AG04449 (cell line): ENCODE data around the gene RARG.

ENCODE experiments used
- CTCF ChIA-PET: fragments of 350-600 bp; formaldehyde crosslinking; extraction: SDS; loops from one replicate; lab custom pipeline; 2021; ENCODE audit warnings: antibody characterized with exemption; lab: Yijun Ruan, JAX
- POLR2A ChIA-PET: fragments of 400-600, 350-600 bp; formaldehyde crosslinking; extraction: SDS; loops from one replicate; lab custom pipeline; 2020; ENCODE audit warnings: antibody characterized with exemption, inconsistent platforms; lab: Yijun Ruan, JAX
- DNase-seq: peaks from one replicate; pipeline ENCODE4 v3.0.0-alpha.2; 2010; ENCODE audit warnings: low read depth, low spot score
- H3K4me3 ChIP-seq: 2 replicates; pipeline ENCODE4 v1.5.1; 2011; ENCODE audit warnings: low read depth, mild to moderate bottlenecking, control low read depth, low read length
- TF ChIP-seq, protein P1 (sequence below): IDR thresholded peaks from one replicate; pipeline ENCODE4 v1.5.1; 2011; ENCODE audit warnings: mild to moderate bottlenecking, moderate library complexity, low read length, control low read depth, inconsistent platforms; ENCODE audit not compliant: insufficient read depth; ENCODE audit errors: missing control alignments

Gene RARG

DNA sequence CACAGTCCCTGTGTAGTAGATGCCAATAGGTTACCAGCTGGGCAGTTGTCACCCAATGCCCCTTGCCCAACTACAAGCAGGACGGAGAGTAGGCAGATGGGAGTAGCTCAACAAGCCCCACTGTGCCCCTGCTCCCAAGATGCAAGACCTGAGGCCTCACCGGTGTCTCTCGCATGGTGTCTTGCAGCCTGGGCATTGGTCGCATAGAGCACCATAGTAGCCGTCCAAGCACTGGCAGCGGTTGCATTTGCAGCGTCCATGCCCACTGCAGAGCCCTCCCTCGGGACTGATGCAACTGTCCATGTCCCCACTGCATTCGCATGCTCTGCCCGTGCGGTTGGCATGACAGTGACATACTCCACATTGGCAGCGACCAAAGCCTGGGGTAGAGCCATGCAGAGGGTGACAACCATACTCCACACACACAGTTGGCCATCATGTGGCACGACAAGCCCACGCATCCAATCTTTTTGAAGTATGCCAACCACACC is 39.4 kb downstream of the RARG start:
- CTCF ChIA-PET: interaction anchor here (1.0 to 9.6 kb wide), 6 partner anchors 11 to 126 kb away, joined by 3 to 108 read pairs (median 8); partner anchors contain the start of gene CSAD
- POLR2A ChIA-PET: no interaction called here
- TF ChIP-seq, protein P1, sequence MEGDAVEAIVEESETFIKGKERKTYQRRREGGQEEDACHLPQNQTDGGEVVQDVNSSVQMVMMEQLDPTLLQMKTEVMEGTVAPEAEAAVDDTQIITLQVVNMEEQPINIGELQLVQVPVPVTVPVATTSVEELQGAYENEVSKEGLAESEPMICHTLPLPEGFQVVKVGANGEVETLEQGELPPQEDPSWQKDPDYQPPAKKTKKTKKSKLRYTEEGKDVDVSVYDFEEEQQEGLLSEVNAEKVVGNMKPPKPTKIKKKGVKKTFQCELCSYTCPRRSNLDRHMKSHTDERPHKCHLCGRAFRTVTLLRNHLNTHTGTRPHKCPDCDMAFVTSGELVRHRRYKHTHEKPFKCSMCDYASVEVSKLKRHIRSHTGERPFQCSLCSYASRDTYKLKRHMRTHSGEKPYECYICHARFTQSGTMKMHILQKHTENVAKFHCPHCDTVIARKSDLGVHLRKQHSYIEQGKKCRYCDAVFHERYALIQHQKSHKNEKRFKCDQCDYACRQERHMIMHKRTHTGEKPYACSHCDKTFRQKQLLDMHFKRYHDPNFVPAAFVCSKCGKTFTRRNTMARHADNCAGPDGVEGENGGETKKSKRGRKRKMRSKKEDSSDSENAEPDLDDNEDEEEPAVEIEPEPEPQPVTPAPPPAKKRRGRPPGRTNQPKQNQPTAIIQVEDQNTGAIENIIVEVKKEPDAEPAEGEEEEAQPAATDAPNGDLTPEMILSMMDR: no peak
- no peak overlapping the region for H3K4me3 ChIP-seq
- DNase-seq: no peak

DNA sequence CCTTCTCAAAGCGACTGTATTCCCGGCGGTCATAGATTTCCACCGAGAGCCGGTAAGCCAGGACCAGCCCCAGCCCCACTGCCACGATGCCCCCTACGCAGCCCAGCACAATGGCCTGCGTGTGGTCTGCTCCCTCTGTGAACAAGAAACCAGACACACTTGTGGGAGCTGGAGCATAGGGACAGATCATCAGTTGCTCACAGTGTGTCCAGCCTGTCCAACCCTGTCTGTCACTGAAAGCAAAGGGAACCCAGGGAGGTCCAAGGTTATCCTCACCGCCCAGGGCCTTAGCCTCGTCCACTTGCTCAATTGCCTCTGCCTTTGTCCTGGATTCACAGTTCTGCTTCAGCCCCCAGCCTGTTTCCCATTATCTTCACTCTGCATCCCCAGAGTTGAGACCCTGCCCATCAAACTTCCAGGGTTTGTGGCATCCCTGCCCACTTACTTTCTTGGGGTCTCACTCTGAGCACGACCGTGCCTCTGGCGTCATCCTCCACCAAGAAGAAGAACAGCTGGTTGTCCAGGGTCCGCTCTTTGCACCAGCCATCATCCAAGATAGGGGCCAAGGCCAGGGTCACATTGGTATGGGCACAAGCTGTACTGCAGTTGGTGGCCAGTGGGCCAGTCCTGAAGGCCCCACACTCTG is 40.0 kb downstream of the RARG start:
- DNase-seq: no peak
- POLR2A ChIA-PET: no interaction called here
- no peak overlapping the region for H3K4me3 ChIP-seq
- CTCF ChIA-PET: interaction anchor here (1.4 to 9.6 kb wide), 6 partner anchors 10 to 129 kb away, joined by 3 to 108 read pairs (median 8); partner anchors contain the start of gene CSAD
- TF ChIP-seq, protein P1: no peak

DNA sequence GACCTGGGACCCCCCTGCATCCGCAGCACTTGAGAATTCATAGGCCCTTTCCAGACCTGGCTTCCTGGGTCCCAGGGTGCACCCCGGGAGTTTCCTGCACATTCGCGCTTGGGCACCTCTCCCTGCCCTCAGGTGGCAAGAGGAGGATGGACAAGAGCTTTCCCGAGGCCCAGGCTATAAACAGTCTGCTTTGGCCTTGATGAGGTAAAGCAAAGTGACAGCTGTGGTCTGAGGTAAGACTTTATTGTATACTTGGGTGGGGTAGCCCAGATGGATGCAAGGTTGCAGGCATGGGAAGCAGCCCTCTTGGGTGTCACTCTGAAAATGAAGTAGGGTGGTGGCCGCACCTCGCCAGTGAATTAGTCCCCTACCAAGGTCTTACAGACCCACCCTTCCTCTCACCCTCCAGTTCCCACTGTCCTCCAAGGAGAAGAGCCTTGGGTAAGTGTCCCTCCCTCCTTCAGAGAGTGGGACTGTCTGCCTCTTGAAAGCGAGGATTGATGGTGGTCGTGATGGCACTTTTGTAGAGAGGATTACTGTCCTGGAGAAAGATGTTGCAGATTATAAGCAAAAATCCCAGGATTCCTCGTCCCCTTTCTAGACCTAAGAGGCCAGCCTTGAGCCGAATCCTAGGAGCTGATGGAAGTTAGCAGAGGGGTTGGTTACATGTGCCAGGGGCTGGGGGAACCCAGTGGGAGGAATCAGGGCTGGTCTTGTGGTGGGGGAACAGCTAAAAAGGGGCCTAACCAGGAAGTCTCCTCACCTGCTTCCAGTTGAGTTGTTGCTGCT is 40.7 kb downstream of the RARG start:
- POLR2A ChIA-PET: interaction anchor here (0.8 kb wide), 1 partner anchor 11 kb away, joined by 4 read pairs; the partner anchor contains the start of genes CSAD and ZNF740

DNA sequence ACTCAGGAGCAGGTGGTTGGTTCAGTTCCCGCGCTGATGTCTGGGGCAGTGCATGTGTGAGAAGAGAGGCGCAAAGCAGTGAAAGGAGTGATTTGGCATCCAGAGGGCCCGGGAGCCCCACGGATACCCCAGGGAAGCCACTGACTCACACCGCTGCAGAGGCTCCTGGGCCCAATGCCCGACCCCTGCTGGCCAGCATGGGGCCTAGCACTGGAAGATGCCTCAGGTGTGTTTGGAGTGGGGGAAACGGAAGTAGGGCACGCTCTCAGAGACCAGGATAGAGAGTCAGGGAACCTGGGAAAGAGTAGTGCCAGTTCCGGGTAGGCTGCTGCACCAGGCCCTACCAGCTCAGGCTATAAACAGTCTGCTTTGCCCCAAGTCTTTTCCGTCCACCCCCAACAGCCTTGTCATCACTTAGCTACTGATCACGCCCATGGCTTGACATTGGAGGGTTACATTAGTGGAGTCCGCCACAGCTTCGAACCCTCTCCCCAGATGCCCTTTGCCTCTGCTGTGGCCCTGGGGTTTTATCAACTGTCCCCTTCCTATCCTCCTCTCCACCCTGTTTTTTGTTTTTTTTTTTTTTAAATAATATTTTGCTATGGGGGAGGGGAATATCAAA is 41.8 kb downstream of the RARG start:
- TF ChIP-seq, protein P1: peak; percentile 92
- no peak overlapping the region for H3K4me3 ChIP-seq
- ChIA-PET CTCF (interaction anchor here (0.9 to 9.6 kb wide), 10 partner anchors 9 to 197 kb away, joined by 3 to 108 read pairs (median 4); partner anchors contain the start of genes CSAD and ZNF740), POLR2A (no interaction called here)
- DNase-seq: no peak

More for the DNA sequence above, 40.7 kb downstream of the RARG start:
- TF ChIP-seq, protein P1: no peak
- no peak overlapping the region for H3K4me3 ChIP-seq
- CTCF ChIA-PET: interaction anchor here (1.4 to 9.6 kb wide), 7 partner anchors 8 to 130 kb away, joined by 3 to 108 read pairs (median 14); partner anchors contain the start of gene CSAD
- DNase-seq: no peak

DNA sequence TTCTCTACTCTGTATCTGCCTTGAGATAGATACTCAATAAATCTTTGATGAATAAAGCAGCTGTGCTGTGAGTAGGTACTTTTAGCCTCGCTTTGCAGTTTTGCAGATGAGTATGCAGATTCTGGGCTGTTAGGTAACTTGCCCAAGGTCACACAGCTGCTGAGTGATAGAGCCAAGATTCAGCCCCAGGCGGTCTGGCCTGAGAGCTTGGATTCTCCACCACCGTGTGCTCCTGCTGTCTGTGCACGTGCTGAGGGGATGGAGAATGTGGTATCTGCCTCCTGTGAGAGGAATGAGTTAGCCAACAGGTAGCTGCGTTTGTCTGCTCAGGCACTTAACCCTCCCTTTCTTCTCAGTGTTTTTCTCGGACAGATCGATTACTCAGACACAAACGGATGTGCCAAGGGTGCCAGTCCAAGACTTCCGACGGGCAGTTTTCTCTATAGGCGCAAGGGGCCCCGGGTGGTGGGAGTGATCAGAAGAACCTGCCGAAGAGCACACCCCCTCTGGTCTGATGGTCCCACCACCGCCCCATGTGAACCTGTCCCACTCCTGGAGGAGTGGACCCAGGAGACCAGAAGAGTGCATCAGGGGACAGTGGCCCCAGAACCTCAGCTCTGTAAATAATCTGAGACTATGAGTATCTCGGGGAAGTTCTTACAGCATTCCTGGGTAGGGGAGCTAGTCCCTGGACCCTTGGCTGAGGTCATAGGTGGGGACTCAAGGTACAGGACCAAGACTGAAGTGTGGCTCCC is 44.7 kb downstream of the RARG start:
- ChIA-PET POLR2A (interaction anchor here (0.9 to 1.6 kb wide), 3 partner anchors 10 to 121 kb away, joined by 3 to 4 read pairs (median 3); partner anchors contain the start of gene SPRYD3), CTCF (interaction anchor here (0.7 to 9.6 kb wide), 12 partner anchors 9 to 149 kb away, joined by 3 to 108 read pairs (median 6); partner anchors contain the start of gene AAAS)
- TF ChIP-seq, protein P1: no peak
- no peak for DNase-seq
- no peak overlapping the region for H3K4me3 ChIP-seq
